Keratinocyte (primary cell): ENCODE results near the gene TMPRSS11E.

Experiments
- CTCF ChIP-seq, 3 experiments: IDR thresholded peaks in 1 of 3; conservative IDR thresholded peaks in 1 of 3; optimal IDR thresholded peaks in 1 of 3; 2 replicates in 2 of 3; 3 replicates in 1 of 3; pipeline versions ENCODE3 to v1.5.1; 2011; ENCODE audit warnings: low read length in 3 of 3, mild to moderate bottlenecking in 3 of 3, moderate library complexity in 2 of 3, control low read depth in 1 of 3, inconsistent platforms in 1 of 3; ENCODE audit not compliant: insufficient read depth in 2 of 3; ENCODE audit errors: extremely low read depth in 1 of 3
- EZH2 ChIP-seq: IDR thresholded peaks from one replicate; pipeline ENCODE4 v1.6.1; 2012; ENCODE audit warnings: inconsistent platforms, mild to moderate bottlenecking, low read length, moderate library complexity

- TF ChIP-seq CTCF (optimal IDR thresholded peaks at IDR 0.05 in 1 of 3, IDR thresholded peaks at IDR 0.05 in 1 of 3, conservative IDR thresholded peaks at IDR 0.05 in 1 of 3; ENCODE audit: extremely low read depth in 1 of 3, insufficient read depth in 2 of 3, low read length in 3 of 3): no peak
- TF ChIP-seq EZH2: no peak
Measured at GRCh38 chr4:68494688-68495087, 47.4 kb downstream of the TMPRSS11E start.
